PC-3 (cell line): Measurements from ENCODE around the gene CTTN.

Source experiments
- CTCF ChIP-seq: fragments of 300-600 bp; sonication (generic); conservative IDR thresholded peaks from 2 replicates; pipeline ENCODE4 v1.5.1; 2017; ENCODE audit warnings: antibody characterized with exemption, low read depth, mild to moderate bottlenecking, low read length
- EZH2 ChIP-seq: fragments of 300-600 bp; sonication (generic); IDR thresholded peaks from one replicate; pipeline ENCODE4 v1.6.1; 2017; ENCODE audit warnings: antibody characterized with exemption, mild to moderate bottlenecking, low read length; ENCODE audit not compliant: unreplicated experiment
- EZH2phosphoT487 ChIP-seq: fragments of 300-600 bp; sonication (generic); IDR thresholded peaks from 2 replicates; pipeline ENCODE4 v1.6.1; 2018; ENCODE audit warnings: mild to moderate bottlenecking, antibody characterized with exemption, low read length, borderline replicate concordance

GRCh38 chr11:70348608-70349007, 49.7 kb upstream of the CTTN start:
- no peak for TF ChIP-seq CTCF
- TF ChIP-seq EZH2, result no peak
- no peak for TF ChIP-seq EZH2phosphoT487
